ENCODE data around the gene ANTXR2. TPM values are rescaled to one million over a fixed set of nuclear protein-coding genes. Genes with fewer than 3 reads are reported as not detected.

The ANTXR2 gene
- total RNA-seq, 1 experiment from 2014 or later: not detected

- no peak overlapping the region for H2AFZ ChIP-seq (ENCODE audit: low read length)
- no peak for DNase-seq
Observed at GRCh38 chr4:80111276-80111675, 38.2 kb upstream of the ANTXR2 start.

GRCh38 chr4:80107374-80107773, 34.3 kb upstream of the ANTXR2 start:
- Histone ChIP-seq H3K36me3 (ENCODE audit: insufficient read depth, low read length) (no peaks in the 10 kb centered on the region), H3K9ac (ENCODE audit: low read length) (no peak overlapping the region), H3K4me1 (ENCODE audit: low read length) (no peaks in the 10 kb centered on the region), H3K4me2 (ENCODE audit: low read depth, low read length, poor library complexity, severe bottlenecking) (no peak overlapping the region), H3K27ac (ENCODE audit: low read length) (no peak overlapping the region), H2AFZ (ENCODE audit: low read length) (no peak overlapping the region), H3K79me2 (ENCODE audit: low read length) (no peaks in the 10 kb centered on the region), H3K27me3 (ENCODE audit: low read length) (no peaks in the 10 kb centered on the region), H3K9me3 (ENCODE audit: low read length) (no peaks in the 10 kb centered on the region), H3K4me3 (ENCODE audit: low read length) (no peak overlapping the region), H4K20me1 (ENCODE audit: insufficient read depth, low read depth, low read length) (no peaks in the 10 kb centered on the region), H3K9me2 (replicated peaks; ENCODE audit: insufficient read depth, low read length) (no peaks in the 10 kb centered on the region)
- no peak for DNase-seq

More at GRCh38 chr4:80111276-80111675, 38.2 kb upstream of the ANTXR2 start:
- H3K4me1 ChIP-seq (ENCODE audit: low read length): no peaks in the 10 kb centered on the region
- H3K4me3 ChIP-seq (ENCODE audit: low read length): no peak overlapping the region
- H4K20me1 ChIP-seq (ENCODE audit: insufficient read depth, low read depth, low read length): no peaks in the 10 kb centered on the region
- no peak overlapping the region for H3K9ac ChIP-seq (ENCODE audit: low read length)
- no peaks in the 10 kb centered on the region for H3K27me3 ChIP-seq (ENCODE audit: low read length)
- no peaks in the 10 kb centered on the region for H3K79me2 ChIP-seq (ENCODE audit: low read length)
- H3K36me3 ChIP-seq (ENCODE audit: insufficient read depth, low read length): no peaks in the 10 kb centered on the region
- no peaks in the 10 kb centered on the region for H3K9me2 ChIP-seq (replicated peaks; ENCODE audit: insufficient read depth, low read length)
- no peak overlapping the region for H3K4me2 ChIP-seq (ENCODE audit: low read depth, low read length, poor library complexity, severe bottlenecking)
- no peak overlapping the region for H3K27ac ChIP-seq (ENCODE audit: low read length)
- no peaks in the 10 kb centered on the region for H3K9me3 ChIP-seq (ENCODE audit: low read length)

- Histone ChIP-seq H3K27ac (ENCODE audit: low read length) (no peak overlapping the region), H2AFZ (ENCODE audit: low read length) (no peak overlapping the region), H3K4me2 (ENCODE audit: low read depth, low read length, poor library complexity, severe bottlenecking) (no peak overlapping the region), H3K9ac (ENCODE audit: low read length) (no peak overlapping the region), H3K9me3 (ENCODE audit: low read length) (no peaks in the 10 kb centered on the region), H3K79me2 (ENCODE audit: low read length) (no peaks in the 10 kb centered on the region), H4K20me1 (ENCODE audit: insufficient read depth, low read depth, low read length) (no peaks in the 10 kb centered on the region), H3K4me1 (ENCODE audit: low read length) (no peaks in the 10 kb centered on the region), H3K4me3 (ENCODE audit: low read length) (no peak overlapping the region), H3K36me3 (ENCODE audit: insufficient read depth, low read length) (no peaks in the 10 kb centered on the region), H3K9me2 (replicated peaks; ENCODE audit: insufficient read depth, low read length) (no peaks in the 10 kb centered on the region), H3K27me3 (ENCODE audit: low read length) (no peaks in the 10 kb centered on the region)
- no peak for DNase-seq
Observed at GRCh38 chr4:80104927-80105326, 31.9 kb upstream of the ANTXR2 start.

- Histone ChIP-seq H3K9me3 (ENCODE audit: low read length) (no peaks in the 10 kb centered on the region), H3K79me2 (ENCODE audit: low read length) (no peaks in the 10 kb centered on the region), H2AFZ (ENCODE audit: low read length) (no peak overlapping the region), H3K27ac (ENCODE audit: low read length) (no peak overlapping the region), H3K9ac (ENCODE audit: low read length) (no peak overlapping the region), H3K27me3 (ENCODE audit: low read length) (no peaks in the 10 kb centered on the region), H3K4me1 (ENCODE audit: low read length) (no peaks in the 10 kb centered on the region), H3K4me2 (ENCODE audit: low read depth, low read length, poor library complexity, severe bottlenecking) (no peak overlapping the region), H3K36me3 (ENCODE audit: insufficient read depth, low read length) (no peaks in the 10 kb centered on the region), H3K9me2 (replicated peaks; ENCODE audit: insufficient read depth, low read length) (no peaks in the 10 kb centered on the region), H3K4me3 (ENCODE audit: low read length) (no peak overlapping the region), H4K20me1 (ENCODE audit: insufficient read depth, low read depth, low read length) (no peaks in the 10 kb centered on the region)
- DNase-seq: no peak
Observed at GRCh38 chr4:80103629-80104028, 30.6 kb upstream of the ANTXR2 start.

GRCh38 chr4:80101792-80102116, 28.7 kb upstream of the ANTXR2 start:
- DNase-seq: no peak
- Histone ChIP-seq H3K4me3 (ENCODE audit: low read length) (no peak overlapping the region), H3K79me2 (ENCODE audit: low read length) (no peaks in the 10 kb centered on the region), H3K4me2 (ENCODE audit: low read depth, low read length, poor library complexity, severe bottlenecking) (no peak overlapping the region), H3K27ac (ENCODE audit: low read length) (no peak overlapping the region), H3K9ac (ENCODE audit: low read length) (no peak overlapping the region), H3K36me3 (ENCODE audit: insufficient read depth, low read length) (no peaks in the 10 kb centered on the region), H4K20me1 (ENCODE audit: insufficient read depth, low read depth, low read length) (no peaks in the 10 kb centered on the region), H2AFZ (ENCODE audit: low read length) (no peak overlapping the region), H3K9me3 (ENCODE audit: low read length) (no peaks in the 10 kb centered on the region), H3K4me1 (ENCODE audit: low read length) (no peaks in the 10 kb centered on the region), H3K9me2 (replicated peaks; ENCODE audit: insufficient read depth, low read length) (no peaks in the 10 kb centered on the region), H3K27me3 (ENCODE audit: low read length) (no peaks in the 10 kb centered on the region)

- Histone ChIP-seq H3K9me3 (ENCODE audit: low read length) (no peaks in the 10 kb centered on the region), H4K20me1 (ENCODE audit: insufficient read depth, low read depth, low read length) (no peaks in the 10 kb centered on the region), H3K9me2 (replicated peaks; ENCODE audit: insufficient read depth, low read length) (no peaks in the 10 kb centered on the region), H3K27ac (ENCODE audit: low read length) (no peak overlapping the region), H3K9ac (ENCODE audit: low read length) (no peak overlapping the region), H3K79me2 (ENCODE audit: low read length) (no peaks in the 10 kb centered on the region), H3K27me3 (ENCODE audit: low read length) (no peaks in the 10 kb centered on the region), H3K4me3 (ENCODE audit: low read length) (no peak overlapping the region), H3K4me2 (ENCODE audit: low read depth, low read length, poor library complexity, severe bottlenecking) (no peak overlapping the region), H3K4me1 (ENCODE audit: low read length) (no peaks in the 10 kb centered on the region), H3K36me3 (ENCODE audit: insufficient read depth, low read length) (no peaks in the 10 kb centered on the region), H2AFZ (ENCODE audit: low read length) (no peak overlapping the region)
- no peak for DNase-seq
Observed at GRCh38 chr4:80101071-80101791, 28.2 kb upstream of the ANTXR2 start.

- H3K9me3 ChIP-seq (ENCODE audit: low read length): no peaks in the 10 kb centered on the region
- no peak overlapping the region for H3K9ac ChIP-seq (ENCODE audit: low read length)
- no peaks in the 10 kb centered on the region for H3K36me3 ChIP-seq (ENCODE audit: insufficient read depth, low read length)
- H3K27ac ChIP-seq (ENCODE audit: low read length): no peak overlapping the region
- no peak for DNase-seq
- no peaks in the 10 kb centered on the region for H3K9me2 ChIP-seq (replicated peaks; ENCODE audit: insufficient read depth, low read length)
- H3K27me3 ChIP-seq (ENCODE audit: low read length): no peaks in the 10 kb centered on the region
- H4K20me1 ChIP-seq (ENCODE audit: insufficient read depth, low read depth, low read length): no peaks in the 10 kb centered on the region
- H3K4me1 ChIP-seq (ENCODE audit: low read length): no peaks in the 10 kb centered on the region
- no peak overlapping the region for H3K4me3 ChIP-seq (ENCODE audit: low read length)
- no peak overlapping the region for H3K4me2 ChIP-seq (ENCODE audit: low read depth, low read length, poor library complexity, severe bottlenecking)
- no peaks in the 10 kb centered on the region for H3K79me2 ChIP-seq (ENCODE audit: low read length)
- H2AFZ ChIP-seq (ENCODE audit: low read length): no peak overlapping the region
Observed at GRCh38 chr4:80099671-80100070, 26.6 kb upstream of the ANTXR2 start.

- Histone ChIP-seq H3K9ac (ENCODE audit: low read length) (no peak overlapping the region), H4K20me1 (ENCODE audit: insufficient read depth, low read depth, low read length) (no peaks in the 10 kb centered on the region), H3K9me2 (replicated peaks; ENCODE audit: insufficient read depth, low read length) (no peaks in the 10 kb centered on the region), H3K9me3 (ENCODE audit: low read length) (no peaks in the 10 kb centered on the region), H3K4me2 (ENCODE audit: low read depth, low read length, poor library complexity, severe bottlenecking) (no peak overlapping the region), H3K27ac (ENCODE audit: low read length) (no peak overlapping the region), H3K36me3 (ENCODE audit: insufficient read depth, low read length) (no peaks in the 10 kb centered on the region), H3K27me3 (ENCODE audit: low read length) (no peaks in the 10 kb centered on the region), H3K79me2 (ENCODE audit: low read length) (no peaks in the 10 kb centered on the region), H3K4me1 (ENCODE audit: low read length) (no peaks in the 10 kb centered on the region), H2AFZ (ENCODE audit: low read length) (no peak overlapping the region), H3K4me3 (ENCODE audit: low read length) (no peak overlapping the region)
- DNase-seq: no peak
Observed at GRCh38 chr4:80098635-80099034, 25.6 kb upstream of the ANTXR2 start.

Data from Karpas-422 (cell line).